LNCaP clone FGC (cell line): ENCODE measurements around the gene NPAS3.
A peak's percentile ranks its signal among the peaks of the same experiment; 100 is the strongest.

Experiments
- DNase-seq: peaks from one replicate; pipeline ENCODE4 v3.0.0-alpha.2; 2011; ENCODE audit warnings: low read depth
- H3K4me3 ChIP-seq: 2 replicates; pipeline ENCODE4 v1.5.1; 2011; ENCODE audit warnings: mild to moderate bottlenecking, low read depth, low read length, control low read depth
- TF ChIP-seq, protein P1 (sequence below): IDR thresholded peaks from 2 replicates; pipeline ENCODE4 v1.5.1; 2012; ENCODE audit warnings: mild to moderate bottlenecking; ENCODE audit not compliant: control insufficient read depth, insufficient read depth; ENCODE audit errors: extremely low read depth

NPAS3 gene

GRCh38 chr14:33488582-33488981, 549.9 kb downstream of the NPAS3 start:
- no peak overlapping the region for H3K4me3 ChIP-seq
- TF ChIP-seq, protein P1, sequence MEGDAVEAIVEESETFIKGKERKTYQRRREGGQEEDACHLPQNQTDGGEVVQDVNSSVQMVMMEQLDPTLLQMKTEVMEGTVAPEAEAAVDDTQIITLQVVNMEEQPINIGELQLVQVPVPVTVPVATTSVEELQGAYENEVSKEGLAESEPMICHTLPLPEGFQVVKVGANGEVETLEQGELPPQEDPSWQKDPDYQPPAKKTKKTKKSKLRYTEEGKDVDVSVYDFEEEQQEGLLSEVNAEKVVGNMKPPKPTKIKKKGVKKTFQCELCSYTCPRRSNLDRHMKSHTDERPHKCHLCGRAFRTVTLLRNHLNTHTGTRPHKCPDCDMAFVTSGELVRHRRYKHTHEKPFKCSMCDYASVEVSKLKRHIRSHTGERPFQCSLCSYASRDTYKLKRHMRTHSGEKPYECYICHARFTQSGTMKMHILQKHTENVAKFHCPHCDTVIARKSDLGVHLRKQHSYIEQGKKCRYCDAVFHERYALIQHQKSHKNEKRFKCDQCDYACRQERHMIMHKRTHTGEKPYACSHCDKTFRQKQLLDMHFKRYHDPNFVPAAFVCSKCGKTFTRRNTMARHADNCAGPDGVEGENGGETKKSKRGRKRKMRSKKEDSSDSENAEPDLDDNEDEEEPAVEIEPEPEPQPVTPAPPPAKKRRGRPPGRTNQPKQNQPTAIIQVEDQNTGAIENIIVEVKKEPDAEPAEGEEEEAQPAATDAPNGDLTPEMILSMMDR = no peak
- DNase-seq = no peak

- no peak overlapping the region for H3K4me3 ChIP-seq
- DNase-seq = peak; percentile 80
- TF ChIP-seq, protein P1 = no peak
These were observed 551.9 kb downstream of the NPAS3 start for GRCh38 chr14:33490555-33490954.

DNA sequence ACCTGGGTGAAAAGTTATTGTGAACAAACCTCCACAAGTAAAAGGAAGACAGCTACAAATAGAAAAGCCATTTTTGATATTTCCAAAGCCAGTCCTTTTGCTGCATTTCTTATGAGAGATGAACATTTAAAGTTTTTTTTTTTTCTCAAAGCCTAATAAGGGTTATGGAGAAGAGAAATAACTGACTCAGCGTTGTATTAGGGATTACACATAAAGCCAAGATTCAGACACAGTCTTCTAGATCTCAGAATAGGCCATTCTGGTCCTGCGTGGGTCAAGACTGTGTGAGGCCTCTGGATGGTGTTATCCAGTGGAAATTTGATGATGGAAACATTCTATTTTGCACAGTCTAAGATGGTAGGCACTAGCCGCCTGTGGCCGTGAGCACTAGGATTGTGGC, 552.4 kb downstream of the NPAS3 start:
- TF ChIP-seq, protein P1 = no peak
- DNase-seq = no peak
- no peak overlapping the region for H3K4me3 ChIP-seq

DNA sequence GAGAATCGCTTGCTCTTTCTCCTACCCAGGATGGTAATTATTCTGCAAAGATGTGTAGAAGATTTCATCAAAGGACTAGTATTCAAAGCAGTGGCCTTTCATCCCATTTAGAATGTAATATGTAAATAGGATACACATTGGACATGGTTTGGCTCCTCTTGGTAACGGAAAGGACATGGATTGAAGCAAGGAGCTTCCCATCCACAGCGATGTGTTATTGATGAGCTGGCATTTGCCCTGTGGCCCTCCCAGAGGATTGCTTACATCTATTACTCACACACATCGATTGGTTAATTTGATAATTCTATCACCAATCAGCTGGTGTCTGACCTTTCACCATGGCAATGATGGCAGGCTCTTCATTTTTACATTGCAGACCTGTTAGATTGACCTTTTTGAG, 553.8 kb downstream of the NPAS3 start:
- TF ChIP-seq, protein P1 = no peak
- H3K4me3 ChIP-seq = no peak overlapping the region

GRCh38 chr14:33493266-33493665, 554.6 kb downstream of the NPAS3 start:
- H3K4me3 ChIP-seq = no peak overlapping the region
- TF ChIP-seq, protein P1 = no peak
- no peak for DNase-seq

More for the DNA sequence above, 553.8 kb downstream of the NPAS3 start:
- no peak for DNase-seq

DNA sequence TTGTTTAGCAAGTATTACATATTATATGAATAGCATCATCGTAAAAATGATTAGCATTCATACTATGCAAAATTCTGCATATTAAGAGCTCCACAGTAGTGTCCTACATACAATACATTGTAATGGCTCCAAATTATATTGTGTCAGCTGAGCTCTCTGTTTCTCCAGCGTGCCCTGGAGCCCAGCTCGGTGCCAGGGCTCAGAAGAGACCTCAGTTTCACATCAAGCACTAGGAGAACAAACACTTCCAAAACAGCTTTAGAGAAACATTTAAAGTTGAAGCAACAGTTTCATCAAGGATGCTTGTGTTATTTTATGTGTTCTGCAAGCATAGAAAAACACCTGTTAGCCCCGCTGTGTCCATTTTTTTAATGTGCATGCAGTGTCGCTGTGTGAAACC, 555.3 kb downstream of the NPAS3 start:
- TF ChIP-seq, protein P1 = no peak
- H3K4me3 ChIP-seq = no peak overlapping the region
- DNase-seq = no peak

- no peak for DNase-seq
- no peak overlapping the region for H3K4me3 ChIP-seq
- TF ChIP-seq, protein P1 = no peak
These were observed 561.0 kb downstream of the NPAS3 start for GRCh38 chr14:33499687-33500086.
